H1 (cell line): ENCODE results near the gene NTN1. TPM values are rescaled to one million over a fixed set of nuclear protein-coding genes. Genes with fewer than 3 reads are reported as not detected.

Experiments used
- CTCF ChIA-PET: fragments of 300-600 bp; sonication (Branson Sonifier 250); formaldehyde crosslinking; loops from one replicate; lab custom pipeline; 2021; ENCODE audit not compliant: partially characterized antibody; lab: Charles Lee
- POLR2A ChIA-PET: fragments of 300-600 bp; sonication (Branson Sonifier 250); formaldehyde crosslinking; loops from one replicate; lab custom pipeline; 2021; ENCODE audit warnings: inconsistent platforms; ENCODE audit not compliant: partially characterized antibody; lab: Charles Lee
- DNase-seq, 2 experiments: peaks; one replicate each; pipeline versions ENCODE4 v3.0.0 to v3.0.0-alpha.2; 2010 to 2022; ENCODE audit warnings: low spot score in 2 of 2, low read depth in 1 of 2, mixed read lengths in 1 of 2
- FAIRE-seq: peaks from 2 replicates; lab custom pipeline; 2011; peaks lifted over from hg19 to GRCh38; lab: Jason Lieb, UNC
- H2AFZ ChIP-seq: 2 replicates; pipeline ENCODE4 v1.8.1; 2012; ENCODE audit warnings: low read length, inconsistent platforms
- H2AK5ac ChIP-seq: 2 replicates; pipeline ENCODE4 v1.6.1; 2013; ENCODE audit warnings: low read depth, low read length
- H2BK120ac ChIP-seq: replicated peaks from 2 replicates; pipeline ENCODE3; 2013; ENCODE audit warnings: low read depth, low read length, inconsistent platforms
- H2BK12ac ChIP-seq: 2 replicates; pipeline ENCODE4 v1.6.1; 2013; ENCODE audit warnings: low read depth, low read length
- H2BK15ac ChIP-seq: 2 replicates; pipeline ENCODE4 v1.6.1; 2013; ENCODE audit warnings: low read length
- H2BK20ac ChIP-seq: 2 replicates; pipeline ENCODE4 v1.6.1; 2013; ENCODE audit warnings: low read length
- H2BK5ac ChIP-seq: 2 replicates; pipeline ENCODE4 v1.6.1; 2013; ENCODE audit warnings: low read depth, low read length
- H3K14ac ChIP-seq: 2 replicates; pipeline ENCODE4 v1.6.1; 2013; ENCODE audit warnings: inconsistent platforms; ENCODE audit not compliant: insufficient read length
- H3K18ac ChIP-seq: 2 replicates; pipeline ENCODE4 v1.6.1; 2013; ENCODE audit warnings: low read length; ENCODE audit errors: extremely low read depth
- H3K23ac ChIP-seq: 2 replicates; pipeline ENCODE4 v1.6.1; 2013; ENCODE audit warnings: inconsistent platforms; ENCODE audit not compliant: insufficient read length
- H3K23me2 ChIP-seq: 2 replicates; pipeline ENCODE4 v1.6.1; 2013; ENCODE audit warnings: low read depth, low read length
- H3K27ac ChIP-seq: 2 replicates; pipeline ENCODE4 v1.6.1; 2011; ENCODE audit warnings: low read depth, low read length, inconsistent platforms
- H3K27me3 ChIP-seq, 4 experiments: replicated peaks in 1 of 4; 1 replicate in 1 of 4; 2 replicates in 3 of 4; pipeline versions ENCODE4 v1.6.1 to v1.8.1; 2011 to 2013; ENCODE audit warnings: low read length in 3 of 4, mild to moderate bottlenecking in 3 of 4, inconsistent platforms in 2 of 4, mixed read lengths in 2 of 4, moderate library complexity in 1 of 4; ENCODE audit not compliant: control insufficient read depth in 3 of 4, insufficient read depth in 3 of 4; ENCODE audit errors: extremely low read depth in 1 of 4
- H3K36me3 ChIP-seq, 4 experiments: 2 replicates each; pipeline versions ENCODE4 v1.6.1 to v1.8.1; 2011 to 2013; ENCODE audit warnings: mild to moderate bottlenecking in 4 of 4, low read length in 3 of 4, moderate library complexity in 2 of 4, control low read depth in 1 of 4, inconsistent platforms in 1 of 4; ENCODE audit not compliant: insufficient read depth in 4 of 4, control insufficient read depth in 2 of 4
- H3K4ac ChIP-seq: replicated peaks from 2 replicates; pipeline ENCODE3; 2013; ENCODE audit warnings: low read length, low read depth, mixed read lengths, inconsistent platforms; ENCODE audit not compliant: insufficient read length
- H3K4me1 ChIP-seq, 4 experiments: replicated peaks in 1 of 4; 1 replicate in 1 of 4; 2 replicates in 3 of 4; pipeline versions ENCODE4 v1.6.1 to v1.8.1; 2011 to 2013; ENCODE audit warnings: low read length in 3 of 4, inconsistent platforms in 2 of 4, mixed read lengths in 1 of 4; ENCODE audit not compliant: insufficient read depth in 4 of 4, control insufficient read depth in 3 of 4
- H3K4me2 ChIP-seq, 2 experiments: 2 replicates each; pipeline versions ENCODE4 v1.6.1 to v1.8.1; 2011 to 2013; ENCODE audit warnings: low read depth in 2 of 2, low read length in 2 of 2, control low read depth in 1 of 2, inconsistent platforms in 1 of 2, mild to moderate bottlenecking in 1 of 2; ENCODE audit not compliant: insufficient read depth in 1 of 2
- H3K4me3 ChIP-seq, 4 experiments: fragments of 200-600, 300-600 bp in 1 of 4; sonication (generic), shearing (Covaris generic), sonication (Bioruptor Twin) in 1 of 4; 2 replicates each; pipeline versions ENCODE4 v1.5.1 to v1.8.1; 2011 to 2016; ENCODE audit warnings: low read length in 4 of 4, low read depth in 3 of 4, control low read depth in 2 of 4, inconsistent platforms in 2 of 4, mild to moderate bottlenecking in 2 of 4, mixed read lengths in 1 of 4, moderate library complexity in 1 of 4; ENCODE audit not compliant: insufficient read depth in 2 of 4; ENCODE audit errors: extremely low read depth in 1 of 4
- H3K56ac ChIP-seq: replicated peaks from 2 replicates; pipeline ENCODE3; 2013; ENCODE audit warnings: low read depth, mild to moderate bottlenecking, mixed read lengths, low read length, inconsistent platforms; ENCODE audit not compliant: insufficient read length
- H3K79me1 ChIP-seq: 2 replicates; pipeline ENCODE4 v1.6.1; 2013; ENCODE audit warnings: low read depth, low read length, control low read depth
- H3K79me2 ChIP-seq, 2 experiments: 2 replicates each; pipeline versions ENCODE4 v1.6.1 to v1.8.1; 2012 to 2013; ENCODE audit warnings: low read length in 2 of 2, mild to moderate bottlenecking in 2 of 2, inconsistent platforms in 1 of 2; ENCODE audit not compliant: insufficient read depth in 2 of 2, control insufficient read depth in 1 of 2
- H3K9ac ChIP-seq, 4 experiments: replicated peaks in 1 of 4; 1 replicate in 1 of 4; 2 replicates in 3 of 4; pipeline versions ENCODE4 v1.6.1 to v1.8.1; 2011 to 2013; ENCODE audit warnings: low read depth in 3 of 4, low read length in 3 of 4, control low read depth in 2 of 4, mild to moderate bottlenecking in 2 of 4, moderate library complexity in 2 of 4, inconsistent platforms in 1 of 4; ENCODE audit errors: extremely low read depth in 1 of 4
- H3K9me3 ChIP-seq, 2 experiments: 2 replicates each; pipeline versions ENCODE4 v1.6.1 to v1.8.1; 2012 to 2013; ENCODE audit warnings: mild to moderate bottlenecking in 2 of 2, moderate library complexity in 2 of 2, control low read depth in 1 of 2, inconsistent platforms in 1 of 2, low read depth in 1 of 2, low read length in 1 of 2, mixed read lengths in 1 of 2; ENCODE audit not compliant: insufficient read depth in 2 of 2
- H4K20me1 ChIP-seq, 2 experiments: replicated peaks in 1 of 2; 2 replicates each; pipeline versions ENCODE3 to v1.8.1; 2011 to 2013; ENCODE audit warnings: inconsistent platforms in 2 of 2, low read length in 2 of 2, mild to moderate bottlenecking in 1 of 2; ENCODE audit not compliant: insufficient read depth in 2 of 2, control insufficient read depth in 1 of 2
- H4K5ac ChIP-seq: 2 replicates; pipeline ENCODE4 v1.6.1; 2013; ENCODE audit warnings: low read length, low read depth, mixed read lengths, inconsistent platforms; ENCODE audit not compliant: insufficient read length
- H4K8ac ChIP-seq: 2 replicates; pipeline ENCODE4 v1.8.0; 2013; ENCODE audit warnings: mild to moderate bottlenecking, moderate library complexity, low read length, inconsistent platforms; ENCODE audit not compliant: insufficient read depth; ENCODE audit errors: extremely low read depth
- H4K91ac ChIP-seq: replicated peaks from 2 replicates; pipeline ENCODE3; 2013; ENCODE audit warnings: low read length, mixed read lengths, inconsistent platforms; ENCODE audit not compliant: insufficient read length
- CBX8 ChIP-seq: fragments of 300-800, 300-1000 bp; sonication (generic); IDR thresholded peaks from 2 replicates; pipeline ENCODE4 v1.7.1; 2016; ENCODE audit warnings: low read depth, low read length, borderline replicate concordance
- CTCF ChIP-seq, 3 experiments: IDR thresholded peaks; 1 replicate in 2 of 3; 2 replicates in 1 of 3; pipeline versions ENCODE4 v1.5.1 to v1.6.1; 2011; ENCODE audit warnings: low read length in 3 of 3, mild to moderate bottlenecking in 3 of 3, inconsistent platforms in 2 of 3, low read depth in 1 of 3, moderate library complexity in 1 of 3; ENCODE audit not compliant: insufficient read depth in 1 of 3; ENCODE audit errors: control extremely low read depth in 1 of 3
- FOSL1 ChIP-seq: IDR thresholded peaks from 2 replicates; pipeline ENCODE4 v1.6.1; 2011; ENCODE audit warnings: mild to moderate bottlenecking, low read depth, low read length, moderate library complexity; ENCODE audit not compliant: insufficient read depth
- KDM4A ChIP-seq: IDR thresholded peaks from one replicate; pipeline ENCODE4 v1.7.1; 2012; ENCODE audit warnings: low read depth, mild to moderate bottlenecking, moderate library complexity, low read length, inconsistent platforms; ENCODE audit not compliant: severe bottlenecking
- SAP30 ChIP-seq: fragments of 300-600 bp; sonication (generic); IDR thresholded peaks from 2 replicates; pipeline ENCODE4 v1.7.1; 2012; ENCODE audit warnings: low read length, moderate library complexity, mild to moderate bottlenecking, inconsistent platforms; ENCODE audit not compliant: insufficient read depth, insufficient replicate concordance
- SP4 ChIP-seq: IDR thresholded peaks from 2 replicates; pipeline ENCODE4 v1.6.1; 2012; ENCODE audit warnings: low read length, inconsistent platforms
- TCF12 ChIP-seq: IDR thresholded peaks from 2 replicates; pipeline ENCODE4 v1.6.1; 2011; ENCODE audit warnings: low read depth, mild to moderate bottlenecking, low read length
- WGBS, 2 experiments: shearing (Covaris generic) in 1 of 2; methylation state at CpG; one replicate each; pipeline versions ENCODE4 v1.1.6 to v1.1.7; 2013 to 2015; ENCODE audit warnings: low lambda C conversion rate in 2 of 2, mixed read lengths in 2 of 2, inconsistent platforms in 1 of 2, low coverage in 1 of 2, missing lambda C conversion rate in 1 of 2; ENCODE audit not compliant: insufficient replicate concordance in 2 of 2, insufficient coverage in 1 of 2, insufficient read length in 1 of 2; ENCODE audit errors: extremely low coverage in 1 of 2, missing lambda C conversion rate in 1 of 2; 5-methylcytosine and 5-hydroxymethylcytosine counted together
- polyA plus RNA-seq, 7 experiments: library from polyadenylated mRNA; depleted of rRNA in 3 of 7; stranded (reverse) in 5 of 7; unstranded in 2 of 7; fragments of >200 nt in 5 of 7; fragments of 200-250 nt in 2 of 7; gene quantifications; 1 replicate in 5 of 7; 2 replicates in 1 of 7; 4 replicates in 1 of 7; pipeline versions ENCODE4 v1.2.1 to v1.2.3, GENCODE V29; 2011 to 2013; ENCODE audit warnings: missing spikeins in 2 of 7, mixed read lengths in 2 of 7
- total RNA-seq: library from RNA; stranded (reverse); fragmentation: NEBNext Ultra II Directional; extraction: Animal tissue kit (Norgen Biotek cat#: 25700); gene quantifications from 2 replicates; pipeline ENCODE4 v1.2.1, GENCODE V29; 2021
- TF ChIP-seq, protein P1 (sequence below): IDR thresholded peaks from 2 replicates; pipeline ENCODE4 v1.6.1; 2011; ENCODE audit warnings: low read length, improper control_type of control experiment

The NTN1 gene
- total and polyA plus RNA-seq, 2 of the 8 experiments (the other 6 are each of a cell fraction or from before 2014, with no cell fraction given) = 2.0 to 2.3 TPM

GRCh38 chr17:9233761-9234160 lies 212.5 kb downstream of the NTN1 start:
- Histone ChIP-seq H3K9me3 (no peaks in the 10 kb centered on the region), H3K4me3 (no peak overlapping the region), H2BK20ac (no peak overlapping the region), H3K27ac (no peak overlapping the region), H2BK5ac (no peak overlapping the region), H3K4me1 (no peaks in the 10 kb centered on the region; a peak in 1 of 7 replicates), H2AFZ (no peak overlapping the region), H3K23me2 (peaks cover 1% of the 10 kb centered on the region; the same call in 1 of the 2 replicates), H3K4ac (no peak overlapping the region), H3K79me1 (no peaks in the 10 kb centered on the region), H2BK120ac (no peak overlapping the region), H3K23ac (no peak overlapping the region), H3K79me2 (no peaks in the 10 kb centered on the region), H3K4me2 (no peak overlapping the region), H2BK12ac (no peak overlapping the region), H2AK5ac (no peak overlapping the region), H4K5ac (no peak overlapping the region), H4K8ac (no peak overlapping the region; the same call in none of the 2 replicates), H3K56ac (no peak overlapping the region), H3K14ac (no peak overlapping the region), H2BK15ac (no peak overlapping the region), H4K20me1 (peaks cover 0 to 4% of the 10 kb centered on the region in 2 experiments), H3K36me3 (no peaks in the 10 kb centered on the region), H3K27me3 (peaks cover 0 to 5% (median under 1%) of the 10 kb centered on the region in 4 experiments; a peak in 4 of 7 replicates), H3K9ac (no peak overlapping the region), H3K18ac (no peak overlapping the region), H4K91ac (no peak overlapping the region)
- WGBS, 2 experiments = 100% methylated on average over 6 of the region's 7 CpGs; no CpG with 5 or more reads in 1 of the 2 experiments
- ChIA-PET CTCF (interaction anchor here (0.6 to 1.9 kb wide), 4 partner anchors 9 to 697 kb away, joined by 3 to 8 read pairs (median 4); no protein-coding TSS in a partner anchor), POLR2A (no interaction called here)
- no peak for DNase-seq
- no peak for FAIRE-seq
- no peak for TF ChIP-seq KDM4A
- no peak for TF ChIP-seq CTCF (IDR thresholded peaks at IDR 0.05; ENCODE audit: control extremely low read depth in 1 of 3, insufficient read depth in 1 of 3, low read depth in 1 of 3, low read length in 3 of 3)
- no peak for TF ChIP-seq TCF12
- TF ChIP-seq SP4 = no peak
- no peak for TF ChIP-seq SAP30
- no peak for TF ChIP-seq CBX8
- no peak for TF ChIP-seq FOSL1
- TF ChIP-seq, protein P1, sequence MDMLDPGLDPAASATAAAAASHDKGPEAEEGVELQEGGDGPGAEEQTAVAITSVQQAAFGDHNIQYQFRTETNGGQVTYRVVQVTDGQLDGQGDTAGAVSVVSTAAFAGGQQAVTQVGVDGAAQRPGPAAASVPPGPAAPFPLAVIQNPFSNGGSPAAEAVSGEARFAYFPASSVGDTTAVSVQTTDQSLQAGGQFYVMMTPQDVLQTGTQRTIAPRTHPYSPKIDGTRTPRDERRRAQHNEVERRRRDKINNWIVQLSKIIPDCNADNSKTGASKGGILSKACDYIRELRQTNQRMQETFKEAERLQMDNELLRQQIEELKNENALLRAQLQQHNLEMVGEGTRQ = no peak
